NCI-H187 treated with DMSO at 0.1 percent for 48 hours (cell line): ENCODE results near the gene AP2B1.
"Not testable (repeated sequence)": the region's sequence is repeated elsewhere in the genome, so short reads cannot be mapped to it uniquely, and the experiment has no call there.

Experiments
- DNase-seq: peaks from one replicate; lab custom pipeline; 2025; lab: John Stamatoyannopoulos, UW

Gene AP2B1

GRCh38 chr17:35587074-35587961 is at the start of gene AP2B1:
AP2B1 (plus strand) TSS chr17:35587322; CDS start chr17:35594031, 6,709 bp downstream.
- DNase-seq, result peak; percentile 76

DNA sequence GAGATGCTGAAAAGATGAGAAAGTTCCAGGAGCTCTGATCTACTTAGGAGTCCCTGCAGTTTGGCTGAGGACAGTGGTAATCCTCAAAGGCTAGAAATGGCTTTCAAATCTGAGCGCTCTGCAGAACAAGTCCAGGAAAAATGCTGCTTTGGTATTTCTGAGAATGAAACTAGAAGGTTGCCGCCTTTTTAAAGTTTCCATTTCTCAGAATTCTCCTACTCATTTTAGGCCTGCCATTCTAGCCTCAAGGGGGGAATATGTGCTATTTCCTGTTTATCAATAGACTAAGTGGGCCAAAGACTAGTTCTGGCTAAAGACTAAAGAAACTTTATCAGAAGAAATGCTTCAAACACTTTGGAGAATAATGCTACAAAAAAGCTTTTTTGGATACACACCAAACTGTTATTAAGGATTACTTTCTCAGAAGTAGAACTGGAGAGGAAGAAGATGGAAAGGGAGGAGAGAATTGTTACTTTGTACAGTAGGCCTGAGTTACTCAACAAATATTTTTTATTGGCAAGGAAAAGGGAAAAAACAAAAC is 49.5 kb upstream of the AP2B1 start, which contains the start of gene SLFN12L:
TSS of gene SLFN12L (minus strand) at position 78 of the 541 bp plus-strand sequence. CDS start 15,314 bp downstream, outside the sequence.
- DNase-seq, result no peak

DNA sequence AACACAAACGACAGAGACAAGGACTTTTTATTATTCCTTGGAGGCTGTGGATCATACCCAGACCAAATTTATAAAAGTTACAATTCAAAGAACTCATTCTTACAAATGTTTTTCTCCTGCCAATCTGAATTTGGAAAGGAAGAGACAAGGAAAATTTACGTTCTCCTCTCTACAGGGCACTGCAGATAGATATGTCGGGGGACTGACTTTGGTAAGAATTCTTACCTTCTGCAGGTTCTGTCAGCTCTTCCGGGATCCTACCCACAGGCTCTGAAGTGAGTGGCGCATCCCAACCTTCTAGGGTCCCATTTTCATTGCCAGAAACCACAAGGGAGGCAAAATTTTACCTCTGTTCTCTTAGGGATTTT is 47.5 kb upstream of the AP2B1 start:
- no peak for DNase-seq

- no peak for DNase-seq
Measured at GRCh38 chr17:35540589-35541404, 46.3 kb upstream of the AP2B1 start.

GRCh38 chr17:35541434-35541833 is 45.7 kb upstream of the AP2B1 start:
- DNase-seq, result no peak

- no peak for DNase-seq
Measured at GRCh38 chr17:35542990-35543389, 44.1 kb upstream of the AP2B1 start.

- no peak for DNase-seq
Measured at GRCh38 chr17:35543856-35544255, 43.3 kb upstream of the AP2B1 start.

DNA sequence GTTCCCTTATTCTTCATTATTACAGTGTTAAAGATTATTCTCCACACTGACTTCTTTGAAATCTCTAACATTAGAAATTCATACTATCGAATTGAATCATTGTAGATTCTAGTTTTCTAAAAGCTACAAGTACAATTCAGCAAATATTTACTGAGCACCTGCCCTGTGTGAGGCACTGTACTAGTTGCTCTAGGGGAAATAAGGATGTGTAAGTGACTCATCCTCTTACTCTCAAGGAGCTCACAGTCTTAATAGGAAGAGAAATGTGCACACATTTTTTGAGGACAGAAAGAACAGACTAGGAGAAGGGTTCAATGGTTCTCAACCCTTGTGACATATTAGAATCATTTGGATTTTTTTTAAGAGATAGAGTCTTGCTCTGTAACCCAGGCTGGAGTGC is 42.0 kb upstream of the AP2B1 start:
- DNase-seq, result no peak

DNA sequence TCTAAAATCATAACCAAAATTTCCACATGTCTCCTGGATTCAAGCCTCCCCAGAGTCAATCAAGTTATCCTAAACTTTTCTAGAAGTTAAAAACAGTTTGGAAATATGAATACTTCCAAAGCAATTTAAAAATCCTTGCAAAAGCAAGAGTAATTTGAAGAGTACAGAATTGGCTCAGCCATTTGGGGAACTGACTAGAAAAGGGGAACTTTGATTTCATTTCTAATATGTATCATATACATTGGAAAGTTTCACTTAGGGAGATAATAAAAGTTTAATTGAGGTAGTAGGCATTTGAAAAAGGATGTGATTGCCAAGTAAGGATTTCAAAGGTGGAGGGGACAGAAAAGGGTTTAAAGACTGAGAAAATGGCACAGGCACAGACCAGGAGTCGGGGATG is 40.6 kb upstream of the AP2B1 start:
- DNase-seq, result no peak

DNA sequence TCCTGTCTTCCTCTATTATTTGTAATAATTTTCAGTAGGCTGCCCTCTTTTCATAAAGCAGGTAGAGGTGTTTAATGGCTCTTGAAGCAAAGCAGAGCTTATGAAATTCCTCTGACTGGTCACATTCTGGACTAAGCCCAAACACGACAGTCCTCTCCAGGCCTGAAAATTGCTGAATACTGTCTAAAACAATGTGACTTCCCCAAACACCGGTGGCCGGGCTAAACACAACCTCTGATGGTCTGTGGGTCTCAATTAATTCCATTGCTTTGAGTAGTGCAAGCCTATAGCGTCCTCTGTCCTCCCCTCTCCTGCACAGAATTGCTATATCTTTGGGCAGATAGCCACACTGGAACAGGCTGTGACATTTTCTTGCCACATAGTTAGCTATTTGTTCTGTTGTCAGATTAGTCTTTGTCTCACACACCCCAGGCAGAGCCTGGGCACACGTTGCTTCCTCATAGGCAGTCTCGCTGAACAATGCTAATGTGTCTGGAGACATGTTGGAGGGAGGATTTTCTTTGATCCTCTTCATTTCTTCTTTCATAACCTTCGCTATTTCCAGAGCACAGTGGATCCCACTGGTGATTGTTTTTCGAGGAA is 38.8 kb upstream of the AP2B1 start:
- no peak for DNase-seq

GRCh38 chr17:35548978-35549377 is 38.1 kb upstream of the AP2B1 start:
- DNase-seq, result no peak

DNA sequence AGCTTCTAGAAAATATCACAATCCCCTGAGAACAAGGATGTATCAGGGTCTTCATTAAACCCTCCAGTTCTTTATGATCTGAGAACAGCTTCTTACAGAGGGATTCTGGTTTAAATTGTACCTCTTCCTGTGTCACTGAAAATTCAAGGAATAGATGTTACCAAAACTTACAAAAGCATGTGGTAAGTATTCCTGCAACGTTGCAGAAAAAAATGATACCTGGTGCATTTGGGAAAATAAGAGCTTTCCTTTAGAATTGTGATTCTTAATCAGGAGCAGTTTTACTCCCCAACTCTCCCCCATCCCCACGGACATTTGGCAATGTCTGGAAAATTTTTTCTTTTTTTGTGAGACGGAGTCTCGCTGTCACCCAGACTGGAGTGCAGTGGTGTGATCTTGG is 33.8 kb upstream of the AP2B1 start:
- DNase-seq, result no peak

DNA sequence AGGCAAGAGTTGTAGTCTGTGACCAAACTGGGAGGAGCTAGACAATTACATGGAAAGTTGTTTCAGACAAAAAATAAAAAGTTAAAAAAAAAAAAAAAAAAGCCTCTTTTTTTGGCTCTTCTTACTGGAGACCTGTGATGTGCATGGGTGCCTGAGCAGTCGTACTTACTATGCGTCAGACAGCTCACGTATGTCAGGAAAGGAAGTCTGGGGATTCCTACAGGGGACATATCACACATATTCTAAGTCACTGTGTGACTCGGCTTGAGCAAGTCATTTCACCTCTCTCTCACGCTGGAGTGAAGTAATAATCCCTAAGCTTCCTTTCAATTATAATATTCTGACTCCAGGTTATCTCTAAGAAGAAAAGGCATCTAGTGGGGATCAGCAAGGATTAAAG is 32.5 kb upstream of the AP2B1 start:
- no peak for DNase-seq

- no peak for DNase-seq
Measured at GRCh38 chr17:35555691-35556090, 31.4 kb upstream of the AP2B1 start.

GRCh38 chr17:35557353-35557752 is 29.8 kb upstream of the AP2B1 start:
- no peak for DNase-seq

- no peak for DNase-seq
Measured at GRCh38 chr17:35559495-35560210, 27.5 kb upstream of the AP2B1 start.

- no peak for DNase-seq
Measured at GRCh38 chr17:35560703-35561102, 26.4 kb upstream of the AP2B1 start, which contains the start of gene SLFN14. SLFN14 (minus strand) TSS chr17:35560819; CDS start chr17:35558062, 2,757 bp downstream.

DNA sequence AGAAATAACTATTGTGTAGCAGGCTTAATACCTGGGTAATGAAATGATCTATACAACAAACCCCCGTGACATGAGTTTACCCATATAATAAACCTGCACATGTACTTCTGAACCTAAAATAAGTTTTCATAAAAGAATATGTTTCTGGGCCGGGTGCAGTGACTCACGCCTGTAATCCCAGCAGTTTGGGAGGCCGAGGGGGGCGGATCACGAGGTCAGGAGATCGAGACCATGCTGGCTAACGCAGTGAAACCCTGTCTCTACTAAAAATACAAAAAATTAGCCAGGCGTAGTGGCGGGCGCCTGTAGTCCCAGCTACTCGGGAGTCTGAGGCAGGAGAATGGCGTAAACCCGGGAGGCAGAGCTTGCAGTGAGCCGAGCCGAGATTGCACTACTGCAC is 23.9 kb upstream of the AP2B1 start:
- DNase-seq, result not testable (repeated sequence)

DNA sequence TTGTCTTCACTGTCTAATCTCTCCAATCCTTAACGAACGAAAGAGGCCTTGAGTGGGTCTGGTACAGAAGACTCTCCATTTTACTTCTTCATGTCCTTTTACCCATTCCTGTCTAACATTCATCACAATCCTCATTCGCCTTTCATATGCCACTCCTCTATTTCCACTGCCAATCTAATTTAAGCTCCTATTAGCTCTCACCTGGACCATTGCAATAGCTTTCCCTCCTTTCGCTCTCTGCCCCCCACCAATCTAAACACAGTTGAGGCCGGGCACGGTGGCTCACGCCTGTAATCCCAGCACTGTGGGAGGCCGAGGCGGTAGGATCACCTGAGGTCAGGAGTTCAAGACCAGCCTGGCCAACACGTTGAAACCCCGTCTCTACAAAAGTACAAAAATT is 20.2 kb upstream of the AP2B1 start:
- no peak for DNase-seq

DNA sequence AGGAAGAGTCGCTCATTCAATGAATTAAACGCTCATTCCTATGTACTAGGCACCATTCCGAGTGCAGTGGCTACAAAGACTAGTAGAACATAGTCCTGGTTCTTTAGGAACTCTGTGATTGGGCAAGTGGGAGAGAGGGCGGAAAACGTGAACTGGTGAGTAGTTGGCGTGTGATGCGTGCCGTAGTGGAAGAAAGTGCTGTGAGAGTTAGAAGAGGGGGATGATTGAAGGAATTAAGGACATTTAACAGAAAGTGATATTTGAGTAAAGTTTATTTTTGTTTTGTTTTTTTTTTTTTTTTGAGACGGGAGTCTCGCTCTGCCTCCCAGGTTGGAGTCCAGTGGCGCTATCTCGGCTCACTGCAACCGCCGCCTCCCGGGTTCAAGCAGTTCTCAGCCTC is 18.6 kb upstream of the AP2B1 start:
- no peak for DNase-seq

DNA sequence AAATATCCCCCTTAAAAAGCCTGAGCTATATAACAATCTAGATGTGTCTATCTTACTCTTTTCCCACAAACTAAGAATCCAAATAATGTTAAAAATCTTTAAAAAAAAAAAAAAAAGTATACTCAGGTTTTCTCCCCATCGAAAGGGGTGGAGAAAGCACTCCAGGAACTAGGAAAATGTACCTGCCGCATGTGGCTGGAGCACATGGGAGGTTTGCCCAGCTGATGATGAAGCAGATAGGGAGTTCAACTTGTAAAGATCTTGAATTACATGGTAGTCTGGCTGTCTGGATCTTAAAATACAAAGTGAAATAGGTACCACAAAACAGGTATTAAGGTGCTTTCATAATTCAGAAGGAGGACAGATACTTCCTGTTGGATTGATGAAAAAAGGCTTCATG is 17.7 kb upstream of the AP2B1 start:
- no peak for DNase-seq

DNA sequence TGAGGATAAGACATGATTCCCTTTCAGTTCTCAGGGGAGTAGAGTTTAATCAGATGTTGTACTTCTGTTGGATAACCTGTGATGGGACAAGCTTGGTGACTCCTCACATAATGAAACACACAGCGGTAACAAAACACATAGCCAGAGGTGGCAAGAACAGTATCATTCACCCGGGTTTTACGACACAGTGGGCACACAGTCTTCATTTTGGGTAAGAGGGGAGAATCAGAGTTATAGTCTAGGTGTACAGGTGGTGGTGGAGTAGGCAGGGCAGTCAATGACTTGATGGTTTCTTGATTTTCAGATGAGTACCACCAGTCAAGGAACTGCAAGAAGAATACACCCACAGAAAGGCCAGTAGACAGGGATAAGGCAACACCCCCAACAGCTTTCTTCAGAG is 11.4 kb upstream of the AP2B1 start:
- DNase-seq, result no peak
